GM21367 (cell line): ENCODE measurements around the gene GIPC1.
"Not testable (repeated sequence)": the region's sequence is repeated elsewhere in the genome, so short reads cannot be mapped to it uniquely, and the experiment has no call there.

Experiments
- ATAC-seq: cut with Tn5 transposase; IDR thresholded peaks from one replicate; pipeline ENCODE4 v1.9.1; 2021; ENCODE audit not compliant: unreplicated experiment

Gene GIPC1

DNA sequence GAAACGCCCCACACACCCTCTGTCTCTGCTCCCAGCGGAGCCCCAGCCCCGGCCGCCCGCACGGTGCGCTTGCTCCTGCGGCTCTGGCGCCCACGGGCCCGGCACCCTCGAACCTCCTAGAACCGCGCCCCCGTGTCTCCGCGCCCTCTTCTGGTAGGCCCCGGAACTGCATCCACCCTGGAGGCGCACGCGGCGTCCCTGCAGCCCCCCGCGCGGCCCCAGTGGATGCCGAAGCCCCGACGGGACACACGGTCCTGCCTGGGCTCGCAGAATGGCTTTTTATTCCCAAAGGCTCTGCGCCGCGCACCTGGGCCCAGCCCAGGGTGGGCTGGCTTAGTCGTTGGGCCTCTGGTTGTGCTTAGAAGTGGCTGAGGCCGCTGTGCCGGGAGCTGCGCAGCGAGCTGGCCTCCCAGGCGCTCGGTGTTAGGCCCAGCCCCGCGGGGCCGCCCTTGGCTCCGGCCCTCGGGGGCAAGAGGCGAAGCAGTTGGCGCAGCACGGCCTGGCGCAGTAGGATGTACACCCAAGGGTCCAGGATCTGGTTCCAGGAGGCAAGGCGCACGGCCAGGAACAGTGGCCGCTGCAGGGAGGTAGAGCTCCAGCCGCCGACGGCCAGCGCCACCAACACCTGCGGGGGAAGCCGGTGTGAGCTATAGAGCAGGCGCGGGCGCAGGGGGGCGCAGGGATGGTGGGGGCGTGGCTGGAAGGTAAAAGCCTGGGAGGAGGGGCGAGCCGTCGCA, 23.6 kb downstream of the GIPC1 start:
- no peak for ATAC-seq

- ATAC-seq: no peak
These were observed 24.3 kb downstream of the GIPC1 start for GRCh38 chr19:14471436-14472187.

DNA sequence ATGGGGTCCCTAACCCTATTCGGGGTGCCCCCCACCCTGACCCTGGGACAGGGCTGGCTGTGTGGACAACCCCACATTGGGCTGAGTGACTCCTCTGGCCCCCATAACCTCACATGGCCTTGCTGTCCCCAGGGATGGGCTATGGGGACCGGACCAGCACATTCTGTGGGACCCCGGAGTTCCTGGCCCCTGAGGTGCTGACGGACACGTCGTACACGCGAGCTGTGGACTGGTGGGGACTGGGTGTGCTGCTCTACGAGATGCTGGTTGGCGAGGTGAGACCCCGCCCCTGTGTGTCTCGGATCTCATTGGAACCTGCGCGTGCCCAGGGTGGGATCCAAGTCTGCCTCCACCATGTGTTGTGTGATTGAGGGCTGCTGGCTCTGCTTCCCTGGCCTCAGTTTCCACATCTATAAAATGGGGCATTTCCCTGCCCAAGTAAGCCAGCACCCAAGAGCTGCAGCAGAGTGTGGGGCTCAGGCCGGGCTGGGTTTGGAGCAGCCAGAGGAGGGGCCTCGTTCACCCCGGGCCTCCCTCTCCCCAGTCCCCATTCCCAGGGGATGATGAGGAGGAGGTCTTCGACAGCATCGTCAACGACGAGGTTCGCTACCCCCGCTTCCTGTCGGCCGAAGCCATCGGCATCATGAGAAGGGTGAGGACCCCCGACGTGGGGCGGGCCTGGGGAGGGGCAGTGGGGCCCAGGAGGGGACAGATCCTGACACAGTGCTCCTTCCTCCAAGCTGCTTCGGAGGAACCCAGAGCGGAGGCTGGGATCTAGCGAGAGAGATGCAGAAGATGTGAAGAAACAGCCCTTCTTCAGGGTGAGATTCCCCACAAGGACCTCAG, 25.7 kb downstream of the GIPC1 start:
- no peak for ATAC-seq

DNA sequence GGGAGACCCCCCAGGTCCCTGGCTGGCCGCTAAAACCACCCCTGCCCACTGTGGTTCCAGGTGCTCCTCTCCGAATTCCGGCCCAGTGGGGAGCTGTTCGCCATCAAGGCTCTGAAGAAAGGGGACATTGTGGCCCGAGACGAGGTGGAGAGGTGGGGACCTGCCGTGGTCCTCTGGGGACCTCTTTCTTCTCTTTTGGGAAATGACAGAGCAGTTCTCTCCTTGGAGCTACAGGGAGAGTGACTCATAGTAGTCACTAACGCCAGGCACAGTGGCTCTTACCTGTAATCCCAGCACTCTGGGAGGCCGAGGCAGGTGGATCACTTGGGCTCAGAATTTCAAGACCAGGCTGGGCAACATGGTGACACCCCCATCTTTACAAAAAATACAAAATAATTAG, 28.1 kb downstream of the GIPC1 start:
- no peak for ATAC-seq

DNA sequence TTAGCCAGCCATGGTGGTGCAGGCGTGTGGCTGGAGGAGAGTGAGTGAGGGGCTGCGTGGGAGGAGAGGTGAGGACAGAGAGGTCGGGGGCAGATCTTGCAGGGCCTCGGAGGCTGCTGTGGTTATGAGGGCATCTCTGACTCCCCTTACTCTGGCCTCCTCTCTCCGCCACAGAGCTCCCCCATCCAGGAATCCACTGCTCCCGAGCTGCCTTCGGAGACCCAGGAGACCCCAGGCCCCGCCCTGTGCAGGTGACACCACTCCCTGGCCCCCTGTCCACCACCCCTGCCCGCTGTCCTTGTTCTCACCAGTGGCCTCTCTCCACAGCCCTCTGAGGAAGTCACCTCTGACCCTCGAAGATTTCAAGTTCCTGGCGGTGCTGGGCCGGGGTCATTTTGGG, 28.5 kb downstream of the GIPC1 start:
- no peak for ATAC-seq

DNA sequence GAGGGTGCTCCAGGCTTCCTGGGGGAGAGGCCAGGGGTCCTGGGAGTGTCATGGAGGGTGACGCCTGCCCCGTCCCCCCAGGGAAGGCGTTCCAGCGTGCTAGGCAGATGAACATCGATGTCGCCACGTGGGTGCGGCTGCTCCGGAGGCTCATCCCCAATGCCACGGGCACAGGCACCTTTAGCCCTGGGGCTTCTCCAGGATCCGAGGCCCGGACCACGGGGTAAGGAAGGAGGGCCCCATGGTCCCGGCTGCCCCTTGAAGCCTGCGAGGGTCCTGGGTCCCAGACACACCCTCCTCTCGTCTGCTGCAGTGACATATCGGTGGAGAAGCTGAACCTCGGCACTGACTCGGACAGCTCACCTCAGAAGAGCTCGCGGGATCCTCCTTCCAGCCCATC, 32.2 kb downstream of the GIPC1 start:
- no peak for ATAC-seq

DNA sequence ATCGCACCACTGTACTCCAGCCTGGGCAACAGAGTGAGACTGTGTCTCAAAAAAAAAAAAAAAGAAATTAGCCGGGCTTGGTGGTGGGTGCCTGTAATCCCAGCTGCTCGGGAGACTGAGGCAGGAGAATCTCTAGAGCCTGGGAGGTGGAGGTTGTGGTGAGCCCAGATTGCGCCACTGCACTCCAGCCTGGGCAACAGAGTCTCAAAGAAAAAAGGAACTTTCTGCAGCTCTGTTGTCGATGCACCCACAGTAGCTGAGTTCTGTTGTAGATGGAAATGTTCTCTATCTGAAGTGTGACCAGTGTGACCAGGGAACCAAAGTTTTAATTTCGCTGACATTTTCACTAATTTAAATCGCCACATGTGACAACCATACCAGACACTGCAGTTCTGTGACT, 33.5 kb downstream of the GIPC1 start:
- ATAC-seq: not testable (repeated sequence)

GRCh38 chr19:14460935-14461334, 35.0 kb downstream of the GIPC1 start:
- ATAC-seq: no peak

DNA sequence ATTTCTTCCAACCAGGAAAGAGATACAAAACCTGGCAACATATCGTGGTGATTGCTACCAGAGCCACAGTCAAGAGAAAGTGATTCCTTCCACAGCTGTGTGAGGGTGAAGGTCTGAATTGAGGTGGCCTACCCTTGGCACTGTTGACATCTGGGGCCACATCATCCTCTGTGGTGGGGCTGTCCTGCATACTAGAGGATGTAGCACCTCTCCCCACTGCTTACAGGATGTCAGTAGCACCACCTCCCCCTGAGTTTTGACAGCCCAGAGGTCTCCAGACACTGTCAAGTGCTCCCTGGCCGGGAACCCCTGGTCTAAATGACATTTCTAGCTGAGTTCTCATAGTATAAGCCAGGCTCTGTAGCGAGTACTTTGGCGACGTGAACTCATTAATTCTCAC, 36.2 kb downstream of the GIPC1 start:
- no peak for ATAC-seq

DNA sequence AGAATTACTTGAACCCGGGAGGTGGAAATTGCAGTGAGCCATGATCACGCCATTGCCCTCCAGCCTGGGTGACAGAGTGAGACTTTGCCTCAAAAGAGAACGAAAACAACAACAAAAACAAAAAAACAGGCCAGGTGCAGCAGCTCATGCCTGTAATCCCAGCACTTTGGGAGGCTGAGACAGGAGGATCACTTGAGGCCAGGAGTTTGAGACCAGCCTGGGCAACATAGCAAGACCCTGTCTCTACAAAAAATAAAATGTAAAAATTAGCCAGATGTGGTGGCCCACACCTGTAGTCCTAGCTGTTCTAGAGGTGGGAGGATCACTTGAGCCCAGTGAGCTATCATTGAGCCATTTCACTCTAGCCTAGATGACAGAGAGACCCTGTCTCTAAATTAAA, 43.6 kb downstream of the GIPC1 start:
- not testable (repeated sequence) for ATAC-seq

- no peak for ATAC-seq
These were observed 45.1 kb downstream of the GIPC1 start for GRCh38 chr19:14450876-14451275.

- ATAC-seq: no peak
These were observed 45.6 kb downstream of the GIPC1 start for GRCh38 chr19:14450168-14450874.

DNA sequence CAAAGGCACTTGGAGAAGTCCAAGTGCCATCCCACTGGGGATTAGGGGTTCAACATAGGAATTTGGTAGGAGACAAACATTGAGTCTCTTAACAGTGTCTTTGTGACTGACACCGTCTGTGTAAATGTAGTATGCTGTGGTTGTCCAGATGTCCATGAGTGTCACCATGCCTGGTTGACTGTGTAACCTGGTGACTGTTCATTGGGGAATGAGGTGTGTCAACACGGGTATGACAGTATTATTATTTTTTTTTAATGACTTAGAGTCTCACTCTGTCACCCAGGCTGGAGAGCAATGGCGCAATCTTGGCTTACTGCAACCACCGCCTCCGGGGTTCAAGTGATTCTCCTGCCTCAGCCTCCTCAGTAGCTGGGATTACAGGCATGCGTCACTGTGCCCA, 46.6 kb downstream of the GIPC1 start:
- no peak for ATAC-seq

GRCh38 chr19:14446336-14447036, 49.4 kb downstream of the GIPC1 start:
- no peak for ATAC-seq

- no peak for ATAC-seq
These were observed 52.2 kb downstream of the GIPC1 start for GRCh38 chr19:14443632-14444216.

- no peak for ATAC-seq
These were observed 52.9 kb downstream of the GIPC1 start for GRCh38 chr19:14442891-14443631.

DNA sequence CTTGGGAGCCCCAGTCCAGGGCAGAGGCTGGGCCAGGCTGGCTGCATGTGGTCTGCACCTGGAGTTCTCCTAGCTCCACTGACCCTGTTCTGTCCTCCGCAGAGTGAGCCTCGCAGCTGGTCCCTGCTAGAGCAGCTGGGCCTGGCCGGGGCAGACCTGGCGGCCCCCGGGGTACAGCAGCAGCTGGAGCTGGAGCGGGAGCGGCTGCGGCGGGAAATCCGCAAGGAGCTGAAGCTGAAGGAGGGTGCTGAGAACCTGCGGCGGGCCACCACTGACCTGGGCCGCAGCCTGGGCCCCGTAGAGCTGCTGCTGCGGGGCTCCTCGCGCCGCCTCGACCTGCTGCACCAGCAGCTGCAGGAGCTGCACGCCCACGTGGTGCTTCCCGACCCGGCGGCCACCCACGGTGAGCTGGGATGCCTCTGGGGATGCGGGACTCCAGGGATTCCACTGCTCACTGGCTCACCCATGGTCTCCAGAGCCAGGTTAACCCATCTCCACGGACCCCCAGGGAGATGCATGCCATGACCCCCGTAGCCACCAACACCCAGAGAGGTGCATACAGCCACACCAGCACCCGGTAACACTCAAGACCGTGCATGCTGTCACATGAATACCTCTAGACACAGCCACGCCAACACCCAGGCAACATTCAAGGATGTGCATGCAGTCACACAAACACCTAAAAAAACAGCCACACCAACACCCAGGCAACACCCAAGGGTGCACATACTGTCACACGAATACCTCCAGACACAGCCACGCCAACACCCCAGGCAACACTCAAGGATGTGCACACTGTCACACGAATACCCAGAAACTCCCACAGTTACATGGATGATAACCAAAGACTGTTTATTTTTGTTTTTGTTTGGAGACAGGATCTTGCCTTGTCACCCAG, 54.6 kb downstream of the GIPC1 start:
- ATAC-seq: no peak

GRCh38 chr19:14440049-14440448, 55.9 kb downstream of the GIPC1 start:
- peak; percentile 49 for ATAC-seq
